K562 (cell line): ENCODE measurements around the gene NSUN6. TPM values are rescaled to one million over a fixed set of nuclear protein-coding genes. Genes with fewer than 3 reads are reported as not detected.

Experiments used
- CBX5 ChIP-seq: IDR thresholded peaks from 2 replicates; pipeline ENCODE4 v1.6.1; 2014; ENCODE audit warnings: low read depth, borderline replicate concordance
- CBX8 ChIP-seq: fragments of 200-600 bp; sonication (generic); IDR thresholded peaks from 2 replicates; pipeline ENCODE4 v1.6.1; 2012; ENCODE audit warnings: borderline replicate concordance, mixed run types, low read depth, mild to moderate bottlenecking, moderate library complexity, mixed read lengths, low read length, control low read depth, inconsistent platforms; ENCODE audit not compliant: poor library complexity, severe bottlenecking; ENCODE audit errors: extremely low read depth
- EP400 ChIP-seq: fragments of 450-650 bp; IDR thresholded peaks from 2 replicates; pipeline ENCODE4 v1.6.1; 2017; ENCODE audit warnings: antibody characterized with exemption, mild to moderate bottlenecking, moderate library complexity
- GTF2E2 ChIP-seq: fragments of 200-800 bp; sonication (Bioruptor generic); IDR thresholded peaks from 2 replicates; pipeline ENCODE4 v1.6.1; 2016; ENCODE audit warnings: missing genetic modification characterization, missing compliant biosample characterization
- NFIC ChIP-seq: fragments of 450-650 bp; IDR thresholded peaks from 2 replicates; pipeline ENCODE4 v1.6.1; 2017; ENCODE audit warnings: mild to moderate bottlenecking, inconsistent platforms
- TAL1 ChIP-seq: fragments of 450-650 bp; IDR thresholded peaks from 2 replicates; pipeline ENCODE4 v1.6.1; 2016; ENCODE audit warnings: mild to moderate bottlenecking
- TBL1XR1 ChIP-seq, 2 experiments: IDR thresholded peaks; 2 replicates each; pipeline ENCODE4 v1.6.1; 2012; ENCODE audit warnings: improper control_type of control experiment in 2 of 2, low read length in 2 of 2, mild to moderate bottlenecking in 1 of 2
- ZNF121 ChIP-seq: sonication (generic); formaldehyde crosslinking; conservative IDR thresholded peaks from 2 replicates; pipeline ENCODE4 v1.8.0; 2022; ENCODE audit warnings: missing genetic modification reagents
- ZNF282 ChIP-seq: sonication (generic); formaldehyde crosslinking; IDR thresholded peaks from 2 replicates; pipeline ENCODE4 v1.8.1; 2023; ENCODE audit warnings: missing genetic modification reagents
- ZNF347 ChIP-seq: fragments of 450-650 bp; formaldehyde crosslinking; IDR thresholded peaks from 2 replicates; pipeline ENCODE4 v1.4.0; 2020; ENCODE audit warnings: low read depth, mild to moderate bottlenecking, moderate library complexity
- ZNF384 ChIP-seq: IDR thresholded peaks from 2 replicates; pipeline ENCODE4 v1.6.1; 2012; ENCODE audit warnings: low read depth, low read length, improper control_type of control experiment
- ZNF436 ChIP-seq: fragments of 250-450, 450-650 bp; sonication (Bioruptor Pico); formaldehyde crosslinking; IDR thresholded peaks from 2 replicates; pipeline ENCODE4 v1.7.0; 2020; ENCODE audit warnings: mild to moderate bottlenecking
- ZSCAN32 ChIP-seq: fragments of 450-650 bp; formaldehyde crosslinking; IDR thresholded peaks from 2 replicates; pipeline ENCODE4 v1.4.0; 2020; ENCODE audit warnings: mild to moderate bottlenecking, moderate library complexity
- polyA plus RNA-seq, 8 experiments: library from polyadenylated mRNA; depleted of rRNA in 4 of 8; stranded (reverse) in 5 of 8; unstranded in 3 of 8; fragments of >200 nt; fragmentation: Nextera tagmentation in 2 of 8; fragmentation: Illumina TruSeq in 1 of 8; extraction: Ambion mirVana in 2 of 8; extraction: Trizol in 1 of 8; gene quantifications; 2 replicates each; pipeline versions ENCODE4 v1.2.1 to v1.2.3, GENCODE V29; 2011 to 2014; ENCODE audit warnings: inconsistent platforms in 1 of 8, missing spikeins in 1 of 8
- total RNA-seq, 7 experiments: library from RNA; depleted of rRNA in 6 of 7; stranded (reverse); fragments of >200 nt in 6 of 7; fragmentation: Illumina TruSeq in 2 of 7; extraction: Trizol in 2 of 7; gene quantifications; 2 replicates each; pipeline versions ENCODE4 v1.2.1 to v1.2.3, GENCODE V29; 2011 to 2021; ENCODE audit warnings: low replicate concordance in 1 of 7
- TF ChIP-seq, protein P1 (sequence below): sonication (generic); formaldehyde crosslinking; IDR thresholded peaks from 2 replicates; pipeline ENCODE4 v1.8.1; 2023; ENCODE audit warnings: mild to moderate bottlenecking, missing genetic modification reagents
- TF ChIP-seq, protein P2 (sequence below): fragments of 450-650 bp; formaldehyde crosslinking; IDR thresholded peaks from 2 replicates; pipeline ENCODE4 v1.4.0; 2020; ENCODE audit warnings: mild to moderate bottlenecking, moderate library complexity
- TF ChIP-seq, protein P3 (sequence below): fragments of 250-450 bp; sonication (Bioruptor Pico); IDR thresholded peaks from 2 replicates; pipeline ENCODE4 v1.4.0; 2020; ENCODE audit warnings: mild to moderate bottlenecking, moderate library complexity
- TF ChIP-seq, protein P4 (sequence below): fragments of 200-400 bp; formaldehyde crosslinking; IDR thresholded peaks from 2 replicates; pipeline ENCODE4 v1.6.1; 2017; ENCODE audit warnings: mild to moderate bottlenecking, low read depth, low read length, moderate library complexity

The NSUN6 gene
- total and polyA plus RNA-seq, 9 of the 15 experiments (the other 6 are each of a cell fraction or from before 2014, with no cell fraction given), result 12.5 to 33.1 (median 24.2) TPM

DNA sequence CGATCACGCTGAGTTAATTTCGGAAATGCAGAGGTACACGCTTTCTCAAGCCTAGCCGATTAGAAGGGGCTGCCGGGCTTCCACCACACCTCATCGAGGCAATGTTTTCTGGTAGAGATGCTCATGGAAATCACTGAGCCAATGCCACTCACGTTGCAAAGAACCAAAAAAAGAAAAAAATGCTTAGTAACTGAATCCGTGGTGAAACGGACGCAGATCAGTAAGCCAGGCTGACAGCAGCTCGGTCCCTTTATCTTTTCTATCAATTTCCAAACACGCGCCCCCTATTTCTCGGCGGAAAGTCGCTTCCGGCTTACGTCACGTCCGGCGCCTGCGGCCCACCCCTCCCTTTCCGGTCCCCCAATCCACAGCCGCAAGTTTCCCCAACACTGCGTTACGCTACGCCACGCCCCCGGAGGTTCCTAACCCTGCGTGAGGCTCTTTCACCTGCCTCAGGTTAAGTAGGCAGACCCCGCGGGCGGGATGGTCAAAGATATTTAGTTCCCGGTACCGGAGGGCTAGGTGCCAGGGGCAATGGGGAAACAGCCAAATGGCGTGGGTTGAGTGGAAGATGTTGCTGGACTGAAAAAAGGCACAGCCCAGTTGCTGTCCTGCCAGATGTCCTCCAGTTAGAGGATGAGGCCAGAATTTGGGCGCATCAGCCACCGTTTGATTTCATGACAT is at the start of gene NSUN6 (continued):
- TF ChIP-seq, protein P1, sequence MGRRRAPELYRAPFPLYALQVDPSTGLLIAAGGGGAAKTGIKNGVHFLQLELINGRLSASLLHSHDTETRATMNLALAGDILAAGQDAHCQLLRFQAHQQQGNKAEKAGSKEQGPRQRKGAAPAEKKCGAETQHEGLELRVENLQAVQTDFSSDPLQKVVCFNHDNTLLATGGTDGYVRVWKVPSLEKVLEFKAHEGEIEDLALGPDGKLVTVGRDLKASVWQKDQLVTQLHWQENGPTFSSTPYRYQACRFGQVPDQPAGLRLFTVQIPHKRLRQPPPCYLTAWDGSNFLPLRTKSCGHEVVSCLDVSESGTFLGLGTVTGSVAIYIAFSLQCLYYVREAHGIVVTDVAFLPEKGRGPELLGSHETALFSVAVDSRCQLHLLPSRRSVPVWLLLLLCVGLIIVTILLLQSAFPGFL (CRISPR knock-in tag), result no peak
- TF ChIP-seq TBL1XR1 (IDR thresholded peaks at IDR 0.05; ENCODE audit: low read length in 2 of 2) (peak; percentile 28 to 63; a peak in 2 of 4 replicates), CBX5 (no peak), ZNF121 (no peak), ZSCAN32 (CRISPR knock-in tag) (no peak), TAL1 (no peak), ZNF436 (no peak), ZNF384 (peak; percentile 39), ZNF347 (no peak), ZNF282 (no peak), CBX8 (no peak), NFIC (peak; percentile 39), EP400 (peak; percentile 96), GTF2E2 (peak; percentile 60)
- TF ChIP-seq, protein P2, sequence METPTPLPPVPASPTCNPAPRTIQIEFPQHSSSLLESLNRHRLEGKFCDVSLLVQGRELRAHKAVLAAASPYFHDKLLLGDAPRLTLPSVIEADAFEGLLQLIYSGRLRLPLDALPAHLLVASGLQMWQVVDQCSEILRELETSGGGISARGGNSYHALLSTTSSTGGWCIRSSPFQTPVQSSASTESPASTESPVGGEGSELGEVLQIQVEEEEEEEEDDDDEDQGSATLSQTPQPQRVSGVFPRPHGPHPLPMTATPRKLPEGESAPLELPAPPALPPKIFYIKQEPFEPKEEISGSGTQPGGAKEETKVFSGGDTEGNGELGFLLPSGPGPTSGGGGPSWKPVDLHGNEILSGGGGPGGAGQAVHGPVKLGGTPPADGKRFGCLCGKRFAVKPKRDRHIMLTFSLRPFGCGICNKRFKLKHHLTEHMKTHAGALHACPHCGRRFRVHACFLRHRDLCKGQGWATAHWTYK (CRISPR knock-in tag), result no peak
- TF ChIP-seq, protein P3, sequence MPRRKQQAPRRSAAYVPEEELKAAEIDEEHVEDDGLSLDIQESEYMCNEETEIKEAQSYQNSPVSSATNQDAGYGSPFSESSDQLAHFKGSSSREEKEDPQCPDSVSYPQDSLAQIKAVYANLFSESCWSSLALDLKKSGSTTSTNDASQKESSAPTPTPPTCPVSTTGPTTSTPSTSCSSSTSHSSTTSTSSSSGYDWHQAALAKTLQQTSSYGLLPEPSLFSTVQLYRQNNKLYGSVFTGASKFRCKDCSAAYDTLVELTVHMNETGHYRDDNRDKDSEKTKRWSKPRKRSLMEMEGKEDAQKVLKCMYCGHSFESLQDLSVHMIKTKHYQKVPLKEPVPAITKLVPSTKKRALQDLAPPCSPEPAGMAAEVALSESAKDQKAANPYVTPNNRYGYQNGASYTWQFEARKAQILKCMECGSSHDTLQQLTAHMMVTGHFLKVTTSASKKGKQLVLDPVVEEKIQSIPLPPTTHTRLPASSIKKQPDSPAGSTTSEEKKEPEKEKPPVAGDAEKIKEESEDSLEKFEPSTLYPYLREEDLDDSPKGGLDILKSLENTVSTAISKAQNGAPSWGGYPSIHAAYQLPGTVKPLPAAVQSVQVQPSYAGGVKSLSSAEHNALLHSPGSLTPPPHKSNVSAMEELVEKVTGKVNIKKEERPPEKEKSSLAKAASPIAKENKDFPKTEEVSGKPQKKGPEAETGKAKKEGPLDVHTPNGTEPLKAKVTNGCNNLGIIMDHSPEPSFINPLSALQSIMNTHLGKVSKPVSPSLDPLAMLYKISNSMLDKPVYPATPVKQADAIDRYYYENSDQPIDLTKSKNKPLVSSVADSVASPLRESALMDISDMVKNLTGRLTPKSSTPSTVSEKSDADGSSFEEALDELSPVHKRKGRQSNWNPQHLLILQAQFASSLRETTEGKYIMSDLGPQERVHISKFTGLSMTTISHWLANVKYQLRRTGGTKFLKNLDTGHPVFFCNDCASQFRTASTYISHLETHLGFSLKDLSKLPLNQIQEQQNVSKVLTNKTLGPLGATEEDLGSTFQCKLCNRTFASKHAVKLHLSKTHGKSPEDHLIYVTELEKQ (CRISPR knock-in tag), result no peak
- TF ChIP-seq, protein P4, sequence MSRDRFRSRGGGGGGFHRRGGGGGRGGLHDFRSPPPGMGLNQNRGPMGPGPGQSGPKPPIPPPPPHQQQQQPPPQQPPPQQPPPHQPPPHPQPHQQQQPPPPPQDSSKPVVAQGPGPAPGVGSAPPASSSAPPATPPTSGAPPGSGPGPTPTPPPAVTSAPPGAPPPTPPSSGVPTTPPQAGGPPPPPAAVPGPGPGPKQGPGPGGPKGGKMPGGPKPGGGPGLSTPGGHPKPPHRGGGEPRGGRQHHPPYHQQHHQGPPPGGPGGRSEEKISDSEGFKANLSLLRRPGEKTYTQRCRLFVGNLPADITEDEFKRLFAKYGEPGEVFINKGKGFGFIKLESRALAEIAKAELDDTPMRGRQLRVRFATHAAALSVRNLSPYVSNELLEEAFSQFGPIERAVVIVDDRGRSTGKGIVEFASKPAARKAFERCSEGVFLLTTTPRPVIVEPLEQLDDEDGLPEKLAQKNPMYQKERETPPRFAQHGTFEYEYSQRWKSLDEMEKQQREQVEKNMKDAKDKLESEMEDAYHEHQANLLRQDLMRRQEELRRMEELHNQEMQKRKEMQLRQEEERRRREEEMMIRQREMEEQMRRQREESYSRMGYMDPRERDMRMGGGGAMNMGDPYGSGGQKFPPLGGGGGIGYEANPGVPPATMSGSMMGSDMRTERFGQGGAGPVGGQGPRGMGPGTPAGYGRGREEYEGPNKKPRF, result no peak
